ENCODE results near the gene DUSP6. TPM values are rescaled to one million over a fixed set of nuclear protein-coding genes. Genes with fewer than 3 reads are reported as not detected.

The DUSP6 gene
- total and polyA plus RNA-seq, 2 of the 13 experiments (the other 11 are each of a cell fraction or from before 2014, with no cell fraction given) = 40.9 to 161 TPM

DNA sequence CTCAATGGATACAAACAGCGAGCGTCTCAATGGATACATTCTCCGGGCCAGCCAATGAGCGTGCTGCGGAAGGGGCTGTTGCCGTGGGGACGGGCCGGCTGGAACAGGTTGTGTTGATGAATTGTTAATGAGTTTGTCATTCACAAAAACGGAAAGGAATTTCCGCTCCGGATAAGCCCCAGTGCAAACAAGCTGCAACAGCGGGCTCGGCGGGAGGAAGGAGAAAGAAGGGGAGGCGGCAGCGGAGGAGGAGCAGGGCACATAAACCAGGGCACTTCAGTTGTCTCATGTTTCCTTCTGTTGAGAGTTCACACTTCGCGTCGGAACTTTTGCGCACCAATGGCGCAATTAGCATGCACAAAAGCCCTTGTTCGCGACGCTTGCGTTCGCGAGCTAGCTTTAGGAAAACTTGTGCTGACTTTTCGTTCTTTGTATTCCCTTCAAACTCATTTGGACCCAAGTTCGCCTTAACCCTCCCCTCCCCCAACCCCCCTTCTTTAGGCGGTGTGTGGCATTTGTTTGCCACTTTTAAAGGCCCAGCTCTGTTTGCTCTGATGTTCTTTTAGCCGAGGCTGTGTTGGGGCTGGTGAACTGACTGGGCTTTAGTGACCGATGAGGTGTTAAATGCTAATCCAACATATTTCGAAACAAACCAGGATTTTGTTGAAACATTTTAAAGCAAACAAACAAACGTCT is at the start of gene DUSP6 (continued):
- TF ChIP-seq, protein P1, sequence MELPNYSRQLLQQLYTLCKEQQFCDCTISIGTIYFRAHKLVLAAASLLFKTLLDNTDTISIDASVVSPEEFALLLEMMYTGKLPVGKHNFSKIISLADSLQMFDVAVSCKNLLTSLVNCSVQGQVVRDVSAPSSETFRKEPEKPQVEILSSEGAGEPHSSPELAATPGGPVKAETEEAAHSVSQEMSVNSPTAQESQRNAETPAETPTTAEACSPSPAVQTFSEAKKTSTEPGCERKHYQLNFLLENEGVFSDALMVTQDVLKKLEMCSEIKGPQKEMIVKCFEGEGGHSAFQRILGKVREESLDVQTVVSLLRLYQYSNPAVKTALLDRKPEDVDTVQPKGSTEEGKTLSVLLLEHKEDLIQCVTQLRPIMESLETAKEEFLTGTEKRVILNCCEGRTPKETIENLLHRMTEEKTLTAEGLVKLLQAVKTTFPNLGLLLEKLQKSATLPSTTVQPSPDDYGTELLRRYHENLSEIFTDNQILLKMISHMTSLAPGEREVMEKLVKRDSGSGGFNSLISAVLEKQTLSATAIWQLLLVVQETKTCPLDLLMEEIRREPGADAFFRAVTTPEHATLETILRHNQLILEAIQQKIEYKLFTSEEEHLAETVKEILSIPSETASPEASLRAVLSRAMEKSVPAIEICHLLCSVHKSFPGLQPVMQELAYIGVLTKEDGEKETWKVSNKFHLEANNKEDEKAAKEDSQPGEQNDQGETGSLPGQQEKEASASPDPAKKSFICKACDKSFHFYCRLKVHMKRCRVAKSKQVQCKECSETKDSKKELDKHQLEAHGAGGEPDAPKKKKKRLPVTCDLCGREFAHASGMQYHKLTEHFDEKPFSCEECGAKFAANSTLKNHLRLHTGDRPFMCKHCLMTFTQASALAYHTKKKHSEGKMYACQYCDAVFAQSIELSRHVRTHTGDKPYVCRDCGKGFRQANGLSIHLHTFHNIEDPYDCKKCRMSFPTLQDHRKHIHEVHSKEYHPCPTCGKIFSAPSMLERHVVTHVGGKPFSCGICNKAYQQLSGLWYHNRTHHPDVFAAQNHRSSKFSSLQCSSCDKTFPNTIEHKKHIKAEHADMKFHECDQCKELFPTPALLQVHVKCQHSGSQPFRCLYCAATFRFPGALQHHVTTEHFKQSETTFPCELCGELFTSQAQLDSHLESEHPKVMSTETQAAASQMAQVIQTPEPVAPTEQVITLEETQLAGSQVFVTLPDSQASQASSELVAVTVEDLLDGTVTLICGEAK (IDR thresholded peaks at IDR 0.05) = no peak
- TF ChIP-seq, protein P1 (CRISPR knock-in tag; IDR thresholded peaks at IDR 0.05) = no peak; the same call in 1 of the 2 replicates
- TF ChIP-seq, protein P2, sequence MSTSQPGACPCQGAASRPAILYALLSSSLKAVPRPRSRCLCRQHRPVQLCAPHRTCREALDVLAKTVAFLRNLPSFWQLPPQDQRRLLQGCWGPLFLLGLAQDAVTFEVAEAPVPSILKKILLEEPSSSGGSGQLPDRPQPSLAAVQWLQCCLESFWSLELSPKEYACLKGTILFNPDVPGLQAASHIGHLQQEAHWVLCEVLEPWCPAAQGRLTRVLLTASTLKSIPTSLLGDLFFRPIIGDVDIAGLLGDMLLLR (CRISPR knock-in tag; IDR thresholded peaks at IDR 0.05) = peak; percentile 76; the same call in 1 of the 2 replicates
- TF ChIP-seq TAF15 (IDR thresholded peaks at IDR 0.05; ENCODE audit: low read depth, low read length, poor library complexity, severe bottlenecking) = no peak
- TF ChIP-seq ZSCAN21 (CRISPR knock-in tag; IDR thresholded peaks at IDR 0.05; ENCODE audit: borderline replicate concordance) = peak; percentile 68
- TF ChIP-seq, protein P3, sequence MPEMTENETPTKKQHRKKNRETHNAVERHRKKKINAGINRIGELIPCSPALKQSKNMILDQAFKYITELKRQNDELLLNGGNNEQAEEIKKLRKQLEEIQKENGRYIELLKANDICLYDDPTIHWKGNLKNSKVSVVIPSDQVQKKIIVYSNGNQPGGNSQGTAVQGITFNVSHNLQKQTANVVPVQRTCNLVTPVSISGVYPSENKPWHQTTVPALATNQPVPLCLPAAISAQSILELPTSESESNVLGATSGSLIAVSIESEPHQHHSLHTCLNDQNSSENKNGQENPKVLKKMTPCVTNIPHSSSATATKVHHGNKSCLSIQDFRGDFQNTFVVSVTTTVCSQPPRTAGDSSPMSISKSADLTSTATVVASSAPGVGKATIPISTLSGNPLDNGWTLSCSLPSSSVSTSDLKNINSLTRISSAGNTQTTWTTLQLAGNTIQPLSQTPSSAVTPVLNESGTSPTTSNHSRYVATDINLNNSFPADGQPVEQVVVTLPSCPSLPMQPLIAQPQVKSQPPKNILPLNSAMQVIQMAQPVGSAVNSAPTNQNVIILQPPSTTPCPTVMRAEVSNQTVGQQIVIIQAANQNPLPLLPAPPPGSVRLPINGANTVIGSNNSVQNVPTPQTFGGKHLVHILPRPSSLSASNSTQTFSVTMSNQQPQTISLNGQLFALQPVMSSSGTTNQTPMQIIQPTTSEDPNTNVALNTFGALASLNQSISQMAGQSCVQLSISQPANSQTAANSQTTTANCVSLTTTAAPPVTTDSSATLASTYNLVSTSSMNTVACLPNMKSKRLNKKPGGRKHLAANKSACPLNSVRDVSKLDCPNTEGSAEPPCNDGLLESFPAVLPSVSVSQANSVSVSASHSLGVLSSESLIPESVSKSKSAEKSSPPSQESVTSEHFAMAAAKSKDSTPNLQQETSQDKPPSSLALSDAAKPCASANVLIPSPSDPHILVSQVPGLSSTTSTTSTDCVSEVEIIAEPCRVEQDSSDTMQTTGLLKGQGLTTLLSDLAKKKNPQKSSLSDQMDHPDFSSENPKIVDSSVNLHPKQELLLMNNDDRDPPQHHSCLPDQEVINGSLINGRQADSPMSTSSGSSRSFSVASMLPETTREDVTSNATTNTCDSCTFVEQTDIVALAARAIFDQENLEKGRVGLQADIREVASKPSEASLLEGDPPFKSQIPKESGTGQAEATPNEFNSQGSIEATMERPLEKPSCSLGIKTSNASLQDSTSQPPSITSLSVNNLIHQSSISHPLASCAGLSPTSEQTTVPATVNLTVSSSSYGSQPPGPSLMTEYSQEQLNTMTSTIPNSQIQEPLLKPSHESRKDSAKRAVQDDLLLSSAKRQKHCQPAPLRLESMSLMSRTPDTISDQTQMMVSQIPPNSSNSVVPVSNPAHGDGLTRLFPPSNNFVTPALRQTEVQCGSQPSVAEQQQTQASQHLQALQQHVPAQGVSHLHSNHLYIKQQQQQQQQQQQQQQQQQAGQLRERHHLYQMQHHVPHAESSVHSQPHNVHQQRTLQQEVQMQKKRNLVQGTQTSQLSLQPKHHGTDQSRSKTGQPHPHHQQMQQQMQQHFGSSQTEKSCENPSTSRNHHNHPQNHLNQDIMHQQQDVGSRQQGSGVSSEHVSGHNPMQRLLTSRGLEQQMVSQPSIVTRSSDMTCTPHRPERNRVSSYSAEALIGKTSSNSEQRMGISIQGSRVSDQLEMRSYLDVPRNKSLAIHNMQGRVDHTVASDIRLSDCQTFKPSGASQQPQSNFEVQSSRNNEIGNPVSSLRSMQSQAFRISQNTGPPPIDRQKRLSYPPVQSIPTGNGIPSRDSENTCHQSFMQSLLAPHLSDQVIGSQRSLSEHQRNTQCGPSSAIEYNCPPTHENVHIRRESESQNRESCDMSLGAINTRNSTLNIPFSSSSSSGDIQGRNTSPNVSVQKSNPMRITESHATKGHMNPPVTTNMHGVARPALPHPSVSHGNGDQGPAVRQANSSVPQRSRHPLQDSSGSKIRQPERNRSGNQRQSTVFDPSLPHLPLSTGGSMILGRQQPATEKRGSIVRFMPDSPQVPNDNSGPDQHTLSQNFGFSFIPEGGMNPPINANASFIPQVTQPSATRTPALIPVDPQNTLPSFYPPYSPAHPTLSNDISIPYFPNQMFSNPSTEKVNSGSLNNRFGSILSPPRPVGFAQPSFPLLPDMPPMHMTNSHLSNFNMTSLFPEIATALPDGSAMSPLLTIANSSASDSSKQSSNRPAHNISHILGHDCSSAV (CRISPR knock-in tag; IDR thresholded peaks at IDR 0.05; ENCODE audit: borderline replicate concordance) = 0 out of 2 replicates have a peak, but pooled peaks have one; percentile 33
- no peak for TF ChIP-seq ZNF883 (CRISPR knock-in tag; IDR thresholded peaks at IDR 0.05; ENCODE audit: not compliant biosample characterization)
- TF ChIP-seq ZNF839 (CRISPR knock-in tag; IDR thresholded peaks at IDR 0.05; ENCODE audit: borderline replicate concordance) = no peak
- no peak for TF ChIP-seq SUZ12 (IDR thresholded peaks at IDR 0.05; ENCODE audit: low read depth, low read length)
- no peak for TF ChIP-seq FIP1L1 (IDR thresholded peaks at IDR 0.05; ENCODE audit: borderline replicate concordance, insufficient read depth, low read depth, low read length)
